Esophagus squamous epithelium (tissue), 5 donors: ENCODE measurements around the gene ELL3. TPM values are rescaled to one million over a fixed set of nuclear protein-coding genes. Genes with fewer than 3 reads are reported as not detected.
A peak's percentile ranks its signal among the peaks of the same experiment; 100 is the strongest.
"Not testable (repeated sequence)": the region's sequence is repeated elsewhere in the genome, so short reads cannot be mapped to it uniquely, and the experiment has no call there.

Experiments used
- DNase-seq: peaks from one replicate; lab custom pipeline; 2025; lab: John Stamatoyannopoulos, UW
- H3K27ac ChIP-seq, 4 donors: fragments of 200-600 bp; sonication (generic); one replicate each; pipeline ENCODE4 v1.5.1; 2016 to 2019; ENCODE audit warnings: mild to moderate bottlenecking in 1 of 4
- H3K27me3 ChIP-seq, 4 donors: fragments of 200-600 bp; sonication (generic); 1 replicate in 3 of 4; 2 replicates in 1 of 4; pipeline versions ENCODE4 v1.5.1 to v1.6.0; 2017 to 2021; ENCODE audit warnings: antibody characterized with exemption in 1 of 4
- H3K36me3 ChIP-seq, 3 donors: fragments of 200-600 bp; sonication (generic); one replicate each; pipeline ENCODE4 v1.5.1; 2016 to 2019
- H3K4me1 ChIP-seq, 3 donors: fragments of 200-600 bp; sonication (generic); one replicate each; pipeline ENCODE4 v1.5.1; 2017 to 2019
- H3K4me3 ChIP-seq, 4 donors: fragments of 200-600 bp; sonication (generic); 1 replicate in 3 of 4; 2 replicates in 1 of 4; pipeline ENCODE4 v1.5.1; 2016 to 2019; ENCODE audit warnings: mild to moderate bottlenecking in 2 of 4, moderate library complexity in 1 of 4
- H3K9me3 ChIP-seq, 3 donors: fragments of 200-600 bp; sonication (generic); one replicate each; pipeline ENCODE4 v1.5.1; 2016 to 2019
- CTCF ChIP-seq, 6 experiments: fragments of 450-650 bp in 4 of 6; fragments of 200-600 bp in 2 of 6; sonication (generic) in 2 of 6; IDR thresholded peaks; one replicate each; pipeline ENCODE4 v1.5.1; 2016 to 2019; ENCODE audit warnings: antibody characterized with exemption in 6 of 6, mild to moderate bottlenecking in 4 of 6, moderate library complexity in 4 of 6
- POLR2A ChIP-seq, 4 donors: fragments of 450-650 bp; IDR thresholded peaks; one replicate each; pipeline ENCODE4 v1.6.1; 2017; ENCODE audit warnings: antibody characterized with exemption in 4 of 4, mild to moderate bottlenecking in 4 of 4, moderate library complexity in 3 of 4
- WGBS, 2 donors: methylation state at CpG; one replicate each; pipeline ENCODE4 v1.1.5; 2018; 5-methylcytosine and 5-hydroxymethylcytosine counted together
- intact Hi-C: fragments of 100-400 bp; cut with DNase I; formaldehyde crosslinking; loops from one replicate; pipeline ENCODE4 v1.15.0; 2022
- total RNA-seq, 4 donors: library from RNA; depleted of rRNA; stranded (reverse); fragments of >200 nt; gene quantifications; one replicate each; pipeline ENCODE4 v1.1.0, GENCODE V29; 2016
- donor health status: DM: yes; HTN: yes; CAD: no.

Gene ELL3
- total RNA-seq, 4 donors from 2014 or later = 16.9 to 40.4 (median 29.9) TPM

GRCh38 chr15:43751885-43752284 is 24.9 kb downstream of the ELL3 start:
- 85 to 90% methylated on average over 6 of the region's 6 CpGs for WGBS, 2 donors
- Histone ChIP-seq H3K9me3 (no peaks in the 10 kb centered on the region), H3K27me3 (no peaks in the 10 kb centered on the region), H3K4me1 (peaks cover 28 to 54% (median 30%) of the 10 kb centered on the region in 3 donors), H3K27ac (no peak overlapping the region), H3K4me3 (no peak overlapping the region), H3K36me3 (peaks cover 4 to 57% (median 10%) of the 10 kb centered on the region in 3 donors)
- TF ChIP-seq POLR2A (IDR thresholded peaks at IDR 0.05) (no peak), CTCF (IDR thresholded peaks at IDR 0.05) (no peak)
- intact Hi-C loops = no loop called here
- DNase-seq = no peak

DNA sequence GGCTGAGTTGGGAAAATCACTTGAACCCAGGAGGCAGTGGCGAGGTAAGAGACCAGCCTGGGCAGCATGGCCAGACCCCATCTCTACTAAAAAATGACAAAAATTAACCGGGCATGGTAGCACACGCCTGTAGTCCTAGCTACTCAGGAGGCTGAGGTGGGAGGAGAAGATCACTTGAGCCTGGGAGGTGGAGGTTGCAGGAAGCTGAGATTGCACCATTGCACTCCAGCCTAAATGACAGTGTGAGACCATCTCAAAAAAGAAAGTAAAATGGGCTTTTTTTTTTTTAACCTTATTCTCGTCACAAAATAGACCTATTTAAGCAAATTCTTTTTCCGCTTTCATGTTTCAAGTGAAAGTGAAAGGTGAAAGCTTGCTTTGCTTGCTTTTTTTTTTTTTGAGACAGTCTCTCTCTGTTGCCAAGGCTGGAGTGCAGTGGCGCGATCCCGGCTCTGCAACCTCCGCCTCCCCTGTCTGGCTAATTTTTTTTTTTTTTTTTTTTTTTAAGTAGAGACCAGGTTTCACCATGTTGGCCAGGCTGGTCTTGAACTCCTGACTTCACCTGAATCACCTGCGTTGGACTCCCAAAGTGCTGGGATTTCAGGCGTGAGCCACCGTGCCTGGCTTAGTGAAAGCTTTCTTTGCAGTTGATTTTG is 26.9 kb downstream of the ELL3 start:
- no peak for DNase-seq
- peaks cover 4 to 36% (median 4%) of the 10 kb centered on the region in 3 donors for H3K36me3 ChIP-seq
- intact Hi-C loops = no loop called here
- H3K9me3 ChIP-seq = no peaks in the 10 kb centered on the region
- WGBS, 2 donors = 22 to 29% methylated on average over 12 of the region's 12 CpGs
- peak overlapping the region; percentile 32 to 98 (median 46) for H3K27ac ChIP-seq
- peaks cover 30 to 59% (median 33%) of the 10 kb centered on the region in 3 donors for H3K4me1 ChIP-seq
- TF ChIP-seq POLR2A (IDR thresholded peaks at IDR 0.05) = no peak
- no peak for TF ChIP-seq CTCF (IDR thresholded peaks at IDR 0.05)
- no peaks in the 10 kb centered on the region for H3K27me3 ChIP-seq
- H3K4me3 ChIP-seq = peak overlapping the region in 3 of 4 donors; percentile 7 to 48 (median 12)

DNA sequence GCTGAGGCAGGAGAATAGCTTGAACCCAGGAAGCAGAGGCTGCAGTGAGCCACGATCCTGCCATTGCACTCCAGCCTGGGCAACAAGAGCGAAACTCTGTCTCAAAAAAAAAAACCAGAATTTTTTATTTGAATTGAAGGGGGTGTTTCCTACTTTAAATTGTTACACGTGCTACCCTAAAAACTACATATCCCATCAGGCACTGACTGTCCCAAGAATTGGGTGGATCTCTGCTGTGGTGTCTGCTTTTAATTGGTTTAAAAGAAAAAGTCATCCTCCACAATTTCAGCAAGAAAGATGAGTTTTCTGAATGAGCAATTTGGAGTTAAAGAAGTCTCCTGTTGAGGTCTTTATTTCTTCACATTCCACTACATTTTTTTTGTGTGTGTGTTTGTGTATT is 28.4 kb downstream of the ELL3 start:
- H3K4me3 ChIP-seq = peak overlapping the region in 2 of 4 donors; percentile 84 to 86
- intact Hi-C loops = no loop called here
- H3K9me3 ChIP-seq = no peaks in the 10 kb centered on the region
- H3K36me3 ChIP-seq = peaks cover 0 to 22% (median 0%) of the 10 kb centered on the region in 3 donors
- H3K27ac ChIP-seq = peak overlapping the region in 1 of 4 donors; percentile 98
- TF ChIP-seq POLR2A (IDR thresholded peaks at IDR 0.05) (no peak), CTCF (IDR thresholded peaks at IDR 0.05) (no peak)
- 40 to 47% methylated on average over 3 of the region's 3 CpGs for WGBS, 2 donors
- peaks cover 30 to 59% (median 33%) of the 10 kb centered on the region in 3 donors for H3K4me1 ChIP-seq
- no peaks in the 10 kb centered on the region for H3K27me3 ChIP-seq
- no peak for DNase-seq

DNA sequence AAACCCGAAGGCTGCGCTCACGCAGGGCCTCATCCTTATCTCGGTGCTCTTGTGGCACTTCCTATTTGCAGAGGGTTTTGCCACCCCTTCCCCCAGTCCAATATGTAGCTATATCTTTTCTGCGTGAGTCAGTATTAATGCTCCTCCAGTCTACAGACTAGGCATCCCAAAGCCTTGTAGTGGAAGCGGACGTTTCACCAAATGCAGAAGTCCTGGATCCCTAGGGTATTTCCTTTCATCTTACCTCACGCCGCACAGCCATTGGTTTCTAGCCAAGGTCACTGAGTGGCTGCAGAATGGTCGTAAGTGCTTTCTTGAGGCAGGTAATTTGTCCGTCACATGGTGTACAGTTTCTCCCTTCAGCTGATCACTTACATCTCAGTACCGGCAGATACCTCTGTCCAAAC is 29.9 kb downstream of the ELL3 start:
- WGBS, 2 donors = 0 to 4% methylated on average over 10 to 12 of the region's 12 CpGs
- H3K36me3 ChIP-seq, intact Hi-C loops, H3K9me3 ChIP-seq, DNase-seq, H3K27me3 ChIP-seq: not testable (repeated sequence)
- peaks cover 30 to 54% (median 33%) of the 10 kb centered on the region in 3 donors for H3K4me1 ChIP-seq
- H3K27ac ChIP-seq = peak overlapping the region; percentile 93 to 98 (median 96)
- peak overlapping the region; percentile 77 to 90 (median 85) for H3K4me3 ChIP-seq

GRCh38 chr15:43746245-43746902 is 30.4 kb downstream of the ELL3 start, which contains the start of gene PDIA3:
PDIA3 (plus strand) TSS chr15:43746438; CDS start chr15:43746540, 102 bp downstream.
- H3K9me3 ChIP-seq, H3K36me3 ChIP-seq, H3K27me3 ChIP-seq, intact Hi-C loops: not testable (repeated sequence)
- DNase-seq = peak; percentile 53
- WGBS, 2 donors = 0% methylated on average over 2 to 11 of the region's 84 CpGs
- peak in 3 of 6 experiments; percentile 38 to 60 (median 51) for TF ChIP-seq CTCF (IDR thresholded peaks at IDR 0.05)
- TF ChIP-seq POLR2A (IDR thresholded peaks at IDR 0.05) = peak in 3 of 4 donors; percentile 92 to 98 (median 94)
- Histone ChIP-seq H3K27ac (peak within 1 kb of the TSS; percentile 93 to 98 (median 96)), H3K4me1 (peaks cover 27 to 49% (median 33%) of the 10 kb centered on the region in 3 donors), H3K4me3 (peak within 1 kb of the TSS; percentile 77 to 90 (median 85))
